Measurements from ENCODE around the gene NUDT16L1. TPM values are rescaled to one million over a fixed set of nuclear protein-coding genes. Genes with fewer than 3 reads are reported as not detected.
A peak's percentile ranks its signal among the peaks of the same experiment; 100 is the strongest.
"Not testable (repeated sequence)": the region's sequence is repeated elsewhere in the genome, so short reads cannot be mapped to it uniquely, and the experiment has no call there.

NUDT16L1 gene
- total RNA-seq, 1 donor from 2014 or later = 40.4 TPM

GRCh38 chr16:4713663-4714501 lies 20.5 kb downstream of the NUDT16L1 start:
- ATAC-seq (no peak), DNase-seq (ENCODE audit: low spot score) (no peak)

- ATAC-seq = no peak
These were observed 21.6 kb downstream of the NUDT16L1 start for GRCh38 chr16:4714996-4715395.

GRCh38 chr16:4718466-4718865 lies 25.1 kb downstream of the NUDT16L1 start:
- DNase-seq (ENCODE audit: low spot score) (no peak), ATAC-seq (no peak)

More at GRCh38 chr16:4714996-4715395, 21.6 kb downstream of the NUDT16L1 start:
- no peak for DNase-seq (ENCODE audit: low spot score)

- ATAC-seq = no peak
- DNase-seq (ENCODE audit: low spot score) = no peak
These were observed 29.9 kb downstream of the NUDT16L1 start for GRCh38 chr16:4723071-4723767.

- no peak for ATAC-seq
- DNase-seq (ENCODE audit: low spot score) = no peak
These were observed 31.4 kb downstream of the NUDT16L1 start for GRCh38 chr16:4724661-4725270.

- ATAC-seq (no peak), DNase-seq (ENCODE audit: low spot score) (no peak)
These were observed 33.3 kb downstream of the NUDT16L1 start for GRCh38 chr16:4726616-4727015.

GRCh38 chr16:4728676-4729075 lies 35.3 kb downstream of the NUDT16L1 start:
- no peak for DNase-seq (ENCODE audit: low spot score)
- ATAC-seq = no peak

- DNase-seq (ENCODE audit: low spot score) (no peak), ATAC-seq (no peak)
These were observed 36.5 kb downstream of the NUDT16L1 start for GRCh38 chr16:4729876-4730275.

GRCh38 chr16:4733211-4733742 lies 39.9 kb downstream of the NUDT16L1 start:
- DNase-seq (ENCODE audit: low spot score) = no peak
- ATAC-seq = no peak

- ATAC-seq (peak; percentile 0), DNase-seq (ENCODE audit: low spot score) (no peak)
These were observed 40.3 kb downstream of the NUDT16L1 start for GRCh38 chr16:4733747-4734062.

GRCh38 chr16:4734063-4734729 lies 40.8 kb downstream of the NUDT16L1 start, which contains the start of the genes ANKS3 and DNAAF8:
Gene ANKS3 (minus strand): TSS chr16:4734271. CDS start chr16:4730149, 4,122 bp downstream.
Gene DNAAF8 (plus strand): TSS chr16:4734537. CDS start chr16:4736515, 1,978 bp downstream.
- ATAC-seq = peak; percentile 95

GRCh38 chr16:4734730-4735535 lies 41.6 kb downstream of the NUDT16L1 start:
- ATAC-seq (peak; percentile 82), DNase-seq (ENCODE audit: low spot score) (peak; percentile 88)

More at GRCh38 chr16:4734063-4734729, 40.8 kb downstream of the NUDT16L1 start, which contains the start of the genes ANKS3 and DNAAF8:
- peak; percentile 98 for DNase-seq (ENCODE audit: low spot score)

- ATAC-seq = no peak
These were observed 43.2 kb downstream of the NUDT16L1 start for GRCh38 chr16:4736546-4736945.

GRCh38 chr16:4737545-4737944 lies 44.2 kb downstream of the NUDT16L1 start:
- ATAC-seq (no peak), DNase-seq (ENCODE audit: low spot score) (no peak)

More at GRCh38 chr16:4736546-4736945, 43.2 kb downstream of the NUDT16L1 start:
- no peak for DNase-seq (ENCODE audit: low spot score)

- not testable (repeated sequence) for DNase-seq (ENCODE audit: low spot score)
These were observed 45.0 kb downstream of the NUDT16L1 start for GRCh38 chr16:4738370-4738769.

GRCh38 chr16:4743226-4743878 lies 50.0 kb downstream of the NUDT16L1 start:
- peak; percentile 18 for ATAC-seq
- no peak for DNase-seq (ENCODE audit: low spot score)

More at GRCh38 chr16:4738370-4738769, 45.0 kb downstream of the NUDT16L1 start:
- ATAC-seq = not testable (repeated sequence)

GRCh38 chr16:4744555-4745273 lies 51.4 kb downstream of the NUDT16L1 start:
- no peak for ATAC-seq
- DNase-seq (ENCODE audit: low spot score) = no peak

GRCh38 chr16:4745274-4745569 lies 51.9 kb downstream of the NUDT16L1 start:
- DNase-seq (ENCODE audit: low spot score) = no peak

More at GRCh38 chr16:4745274-4745569, 51.9 kb downstream of the NUDT16L1 start:
- no peak for ATAC-seq
